HepG2 (cell line): Measurements from ENCODE around the gene LYST. TPM values are rescaled to one million over a fixed set of nuclear protein-coding genes. Genes with fewer than 3 reads are reported as not detected.

ENCODE experiments used
- ARNT ChIP-seq: fragments of 450-650 bp; IDR thresholded peaks from 2 replicates; pipeline ENCODE4 v1.6.1; 2017
- CC2D1A ChIP-seq: sonication (generic); formaldehyde crosslinking; IDR thresholded peaks from 2 replicates; pipeline ENCODE4 v1.8.1; 2023; ENCODE audit warnings: mild to moderate bottlenecking, missing genetic modification reagents
- CENPX ChIP-seq: sonication (generic); formaldehyde crosslinking; IDR thresholded peaks from 2 replicates; pipeline ENCODE4 v1.9.0; 2021; ENCODE audit warnings: mild to moderate bottlenecking, missing genetic modification reagents, moderate library complexity
- GATA4 ChIP-seq: sonication (generic); IDR thresholded peaks from 2 replicates; pipeline ENCODE4 v1.6.1; 2016; ENCODE audit warnings: antibody characterized with exemption, low read depth, borderline replicate concordance
- KDM2A ChIP-seq: sonication (generic); formaldehyde crosslinking; IDR thresholded peaks from 2 replicates; pipeline ENCODE4 v1.4.0; 2020; ENCODE audit warnings: low read depth, missing genetic modification reagents, borderline replicate concordance
- MYNN ChIP-seq: sonication (generic); formaldehyde crosslinking; IDR thresholded peaks from 2 replicates; pipeline ENCODE4 v1.4.0; 2020; ENCODE audit warnings: mild to moderate bottlenecking, low read depth, missing genetic modification reagents
- PCBP2 ChIP-seq: fragments of 200-400 bp; formaldehyde crosslinking; optimal IDR thresholded peaks from 2 replicates; pipeline ENCODE3; 2018; ENCODE audit warnings: low read length, low read depth; ENCODE audit not compliant: poor library complexity, severe bottlenecking
- PPARG ChIP-seq: conservative IDR thresholded peaks from 2 replicates; pipeline ENCODE4 v1.6.1; 2016; ENCODE audit warnings: missing biosample characterization, missing genetic modification reagents
- RFX5 ChIP-seq: IDR thresholded peaks from 2 replicates; pipeline ENCODE4 v1.6.1; 2011; ENCODE audit warnings: low read depth, low read length, improper control_type of control experiment
- ZNF124 ChIP-seq: sonication (generic); formaldehyde crosslinking; IDR thresholded peaks from 2 replicates; pipeline ENCODE4 v1.4.0; 2020; ENCODE audit warnings: missing genetic modification reagents
- ZNF354B ChIP-seq: sonication (generic); formaldehyde crosslinking; IDR thresholded peaks from 2 replicates; pipeline ENCODE4 v1.8.0; 2022; ENCODE audit warnings: mild to moderate bottlenecking, missing genetic modification reagents
- ZNF780A ChIP-seq: sonication (generic); formaldehyde crosslinking; IDR thresholded peaks from 2 replicates; pipeline ENCODE4 v1.8.0; 2022; ENCODE audit warnings: mild to moderate bottlenecking, missing genetic modification reagents, moderate library complexity
- polyA plus RNA-seq, 8 experiments: library from polyadenylated mRNA; depleted of rRNA in 3 of 8; stranded (reverse) in 7 of 8; unstranded in 1 of 8; fragments of >200 nt; fragmentation: Illumina TruSeq in 4 of 8; extraction: Trizol in 4 of 8; gene quantifications; 2 replicates each; pipeline versions ENCODE4 v1.2.1 to v1.2.3, GENCODE V29; 2011 to 2016; ENCODE audit warnings: low read depth in 4 of 8, missing spikeins in 1 of 8, mixed read lengths in 1 of 8; ENCODE audit not compliant: insufficient read depth in 1 of 8
- total RNA-seq, 5 experiments: library from RNA; depleted of rRNA; stranded (reverse); fragments of >200 nt; fragmentation: Illumina TruSeq; extraction: Trizol; gene quantifications; 2 replicates each; pipeline ENCODE4 v1.2.3, GENCODE V29; 2016; ENCODE audit warnings: low read depth in 1 of 5
- TF ChIP-seq, protein P1 (sequence below): sonication (generic); formaldehyde crosslinking; IDR thresholded peaks from 2 replicates; pipeline ENCODE4 v1.5.1; 2020; ENCODE audit warnings: mild to moderate bottlenecking, missing genetic modification reagents, borderline replicate concordance
- TF ChIP-seq, protein P2 (sequence below): sonication (generic); formaldehyde crosslinking; IDR thresholded peaks from 2 replicates; pipeline ENCODE4 v1.4.0; 2020; ENCODE audit warnings: mild to moderate bottlenecking, missing genetic modification reagents
- TF ChIP-seq, protein P3 (sequence below): sonication (generic); formaldehyde crosslinking; IDR thresholded peaks from 2 replicates; pipeline ENCODE4 v1.4.0; 2020; ENCODE audit warnings: missing genetic modification reagents
- TF ChIP-seq, protein P4 (sequence below): sonication (generic); formaldehyde crosslinking; IDR thresholded peaks from 2 replicates; pipeline ENCODE4 v1.4.0; 2020; ENCODE audit warnings: missing genetic modification reagents
- TF ChIP-seq, protein P5 (sequence below): sonication (generic); formaldehyde crosslinking; IDR thresholded peaks from 2 replicates; pipeline ENCODE4 v1.5.0; 2020; ENCODE audit warnings: mild to moderate bottlenecking, missing genetic modification reagents, borderline replicate concordance

Gene LYST
- total and polyA plus RNA-seq, 2 of the 13 experiments (the other 11 are each of a cell fraction or from before 2014, with no cell fraction given) = 0.91 to 2.5 TPM

DNA sequence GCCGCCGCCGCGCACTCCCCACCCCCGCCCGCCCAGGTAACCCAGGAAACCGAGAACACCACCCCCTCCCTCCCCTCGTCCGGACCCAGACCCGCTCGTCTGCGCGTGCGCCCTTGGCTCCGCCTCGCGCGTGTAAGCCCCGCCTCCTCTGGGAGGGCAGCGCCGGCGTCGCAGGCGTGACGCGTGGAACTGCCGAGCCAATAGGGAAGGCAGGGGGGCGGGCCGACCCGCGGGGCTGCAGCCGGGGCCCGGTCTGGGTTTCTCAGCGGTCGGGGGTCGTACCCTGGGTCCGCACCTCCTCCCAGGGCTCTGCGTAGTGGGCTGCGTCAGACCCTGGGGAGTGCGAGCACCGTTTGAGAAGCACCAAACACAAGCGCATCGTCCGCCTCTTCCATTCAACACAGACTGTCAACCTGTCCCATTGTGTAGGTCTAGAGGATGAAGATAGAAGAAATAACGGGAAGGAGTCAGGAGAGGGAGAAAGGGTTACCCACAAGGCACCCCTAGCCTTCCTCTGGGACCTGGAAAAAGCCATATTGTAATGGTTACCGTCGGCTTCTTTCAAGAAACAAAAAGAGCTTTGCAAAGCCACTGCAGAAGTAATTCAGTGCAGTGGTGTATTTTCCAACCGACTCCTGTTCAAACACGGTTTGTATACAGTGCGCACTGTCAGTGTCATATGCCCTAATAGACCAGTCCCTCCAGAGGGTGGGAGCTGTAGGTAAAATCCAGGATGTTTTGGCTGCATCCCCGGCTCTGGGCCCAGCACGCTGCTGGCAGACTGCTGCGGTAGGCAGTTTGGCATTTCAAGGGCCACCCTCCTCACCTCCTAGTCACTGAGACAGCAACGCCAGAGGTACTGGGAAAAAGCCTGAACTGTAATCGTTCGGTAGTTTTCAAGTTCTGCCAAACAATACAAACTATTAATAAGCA lies 473 bp upstream of the LYST start (continued):
- TF ChIP-seq ZNF354B (CRISPR knock-in tag) (no peak), GATA4 (peak; percentile 24; the same call in 1 of the 2 replicates), ZNF124 (CRISPR knock-in tag) (no peak), PPARG (no peak; the same call in 1 of the 2 replicates), CC2D1A (CRISPR knock-in tag) (no peak), PCBP2 (no peak), ZNF780A (CRISPR knock-in tag) (no peak), RFX5 (no peak), CENPX (no peak), ARNT (no peak), MYNN (no peak), KDM2A (CRISPR knock-in tag) (peak; percentile 51; the same call in 1 of the 2 replicates)
- TF ChIP-seq, protein P1, sequence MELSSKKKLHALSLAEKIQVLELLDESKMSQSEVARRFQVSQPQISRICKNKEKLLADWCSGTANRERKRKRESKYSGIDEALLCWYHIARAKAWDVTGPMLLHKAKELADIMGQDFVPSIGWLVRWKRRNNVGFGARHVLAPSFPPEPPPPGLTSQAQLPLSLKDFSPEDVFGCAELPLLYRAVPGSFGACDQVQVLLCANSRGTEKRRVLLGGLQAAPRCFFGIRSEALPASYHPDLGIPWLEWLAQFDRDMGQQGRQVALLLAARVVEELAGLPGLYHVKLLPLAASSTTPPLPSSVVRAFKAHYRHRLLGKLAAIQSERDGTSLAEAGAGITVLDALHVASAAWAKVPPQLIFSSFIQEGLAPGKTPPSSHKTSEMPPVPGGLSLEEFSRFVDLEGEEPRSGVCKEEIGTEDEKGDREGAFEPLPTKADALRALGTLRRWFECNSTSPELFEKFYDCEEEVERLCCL (CRISPR knock-in tag) = no peak
- TF ChIP-seq, protein P2, sequence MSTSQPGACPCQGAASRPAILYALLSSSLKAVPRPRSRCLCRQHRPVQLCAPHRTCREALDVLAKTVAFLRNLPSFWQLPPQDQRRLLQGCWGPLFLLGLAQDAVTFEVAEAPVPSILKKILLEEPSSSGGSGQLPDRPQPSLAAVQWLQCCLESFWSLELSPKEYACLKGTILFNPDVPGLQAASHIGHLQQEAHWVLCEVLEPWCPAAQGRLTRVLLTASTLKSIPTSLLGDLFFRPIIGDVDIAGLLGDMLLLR (CRISPR knock-in tag) = no peak
- TF ChIP-seq, protein P3, sequence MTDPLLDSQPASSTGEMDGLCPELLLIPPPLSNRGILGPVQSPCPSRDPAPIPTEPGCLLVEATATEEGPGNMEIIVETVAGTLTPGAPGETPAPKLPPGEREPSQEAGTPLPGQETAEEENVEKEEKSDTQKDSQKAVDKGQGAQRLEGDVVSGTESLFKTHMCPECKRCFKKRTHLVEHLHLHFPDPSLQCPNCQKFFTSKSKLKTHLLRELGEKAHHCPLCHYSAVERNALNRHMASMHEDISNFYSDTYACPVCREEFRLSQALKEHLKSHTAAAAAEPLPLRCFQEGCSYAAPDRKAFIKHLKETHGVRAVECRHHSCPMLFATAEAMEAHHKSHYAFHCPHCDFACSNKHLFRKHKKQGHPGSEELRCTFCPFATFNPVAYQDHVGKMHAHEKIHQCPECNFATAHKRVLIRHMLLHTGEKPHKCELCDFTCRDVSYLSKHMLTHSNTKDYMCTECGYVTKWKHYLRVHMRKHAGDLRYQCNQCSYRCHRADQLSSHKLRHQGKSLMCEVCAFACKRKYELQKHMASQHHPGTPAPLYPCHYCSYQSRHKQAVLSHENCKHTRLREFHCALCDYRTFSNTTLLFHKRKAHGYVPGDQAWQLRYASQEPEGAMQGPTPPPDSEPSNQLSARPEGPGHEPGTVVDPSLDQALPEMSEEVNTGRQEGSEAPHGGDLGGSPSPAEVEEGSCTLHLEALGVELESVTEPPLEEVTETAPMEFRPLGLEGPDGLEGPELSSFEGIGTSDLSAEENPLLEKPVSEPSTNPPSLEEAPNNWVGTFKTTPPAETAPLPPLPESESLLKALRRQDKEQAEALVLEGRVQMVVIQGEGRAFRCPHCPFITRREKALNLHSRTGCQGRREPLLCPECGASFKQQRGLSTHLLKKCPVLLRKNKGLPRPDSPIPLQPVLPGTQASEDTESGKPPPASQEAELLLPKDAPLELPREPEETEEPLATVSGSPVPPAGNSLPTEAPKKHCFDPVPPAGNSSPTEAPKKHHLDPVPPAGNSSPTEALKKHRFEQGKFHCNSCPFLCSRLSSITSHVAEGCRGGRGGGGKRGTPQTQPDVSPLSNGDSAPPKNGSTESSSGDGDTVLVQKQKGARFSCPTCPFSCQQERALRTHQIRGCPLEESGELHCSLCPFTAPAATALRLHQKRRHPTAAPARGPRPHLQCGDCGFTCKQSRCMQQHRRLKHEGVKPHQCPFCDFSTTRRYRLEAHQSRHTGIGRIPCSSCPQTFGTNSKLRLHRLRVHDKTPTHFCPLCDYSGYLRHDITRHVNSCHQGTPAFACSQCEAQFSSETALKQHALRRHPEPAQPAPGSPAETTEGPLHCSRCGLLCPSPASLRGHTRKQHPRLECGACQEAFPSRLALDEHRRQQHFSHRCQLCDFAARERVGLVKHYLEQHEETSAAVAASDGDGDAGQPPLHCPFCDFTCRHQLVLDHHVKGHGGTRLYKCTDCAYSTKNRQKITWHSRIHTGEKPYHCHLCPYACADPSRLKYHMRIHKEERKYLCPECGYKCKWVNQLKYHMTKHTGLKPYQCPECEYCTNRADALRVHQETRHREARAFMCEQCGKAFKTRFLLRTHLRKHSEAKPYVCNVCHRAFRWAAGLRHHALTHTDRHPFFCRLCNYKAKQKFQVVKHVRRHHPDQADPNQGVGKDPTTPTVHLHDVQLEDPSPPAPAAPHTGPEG (CRISPR knock-in tag) = no peak
- TF ChIP-seq, protein P4, sequence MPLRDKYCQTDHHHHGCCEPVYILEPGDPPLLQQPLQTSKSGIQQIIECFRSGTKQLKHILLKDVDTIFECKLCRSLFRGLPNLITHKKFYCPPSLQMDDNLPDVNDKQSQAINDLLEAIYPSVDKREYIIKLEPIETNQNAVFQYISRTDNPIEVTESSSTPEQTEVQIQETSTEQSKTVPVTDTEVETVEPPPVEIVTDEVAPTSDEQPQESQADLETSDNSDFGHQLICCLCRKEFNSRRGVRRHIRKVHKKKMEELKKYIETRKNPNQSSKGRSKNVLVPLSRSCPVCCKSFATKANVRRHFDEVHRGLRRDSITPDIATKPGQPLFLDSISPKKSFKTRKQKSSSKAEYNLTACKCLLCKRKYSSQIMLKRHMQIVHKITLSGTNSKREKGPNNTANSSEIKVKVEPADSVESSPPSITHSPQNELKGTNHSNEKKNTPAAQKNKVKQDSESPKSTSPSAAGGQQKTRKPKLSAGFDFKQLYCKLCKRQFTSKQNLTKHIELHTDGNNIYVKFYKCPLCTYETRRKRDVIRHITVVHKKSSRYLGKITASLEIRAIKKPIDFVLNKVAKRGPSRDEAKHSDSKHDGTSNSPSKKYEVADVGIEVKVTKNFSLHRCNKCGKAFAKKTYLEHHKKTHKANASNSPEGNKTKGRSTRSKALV = no peak
- TF ChIP-seq, protein P5, sequence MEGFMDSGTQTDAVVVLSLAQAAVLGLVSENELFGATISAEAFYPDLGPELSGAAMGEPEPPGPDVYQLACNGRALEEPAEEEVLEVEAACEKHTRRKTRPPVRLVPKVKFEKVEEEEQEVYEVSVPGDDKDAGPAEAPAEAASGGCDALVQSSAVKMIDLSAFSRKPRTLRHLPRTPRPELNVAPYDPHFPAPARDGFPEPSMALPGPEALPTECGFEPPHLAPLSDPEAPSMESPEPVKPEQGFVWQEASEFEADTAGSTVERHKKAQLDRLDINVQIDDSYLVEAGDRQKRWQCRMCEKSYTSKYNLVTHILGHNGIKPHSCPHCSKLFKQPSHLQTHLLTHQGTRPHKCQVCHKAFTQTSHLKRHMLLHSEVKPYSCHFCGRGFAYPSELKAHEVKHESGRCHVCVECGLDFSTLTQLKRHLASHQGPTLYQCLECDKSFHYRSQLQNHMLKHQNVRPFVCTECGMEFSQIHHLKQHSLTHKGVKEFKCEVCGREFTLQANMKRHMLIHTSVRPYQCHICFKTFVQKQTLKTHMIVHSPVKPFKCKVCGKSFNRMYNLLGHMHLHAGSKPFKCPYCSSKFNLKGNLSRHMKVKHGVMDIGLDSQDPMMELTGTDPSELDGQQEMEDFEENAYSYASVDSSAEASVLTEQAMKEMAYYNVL (CRISPR knock-in tag) = no peak
